Endothelial cell of umbilical vein (primary cell): ENCODE results near the gene TPK1.

Experiments
- CTCF ChIP-seq, 2 donors: IDR thresholded peaks; 1 replicate in 1 of 2; 2 replicates in 1 of 2; pipeline ENCODE4 v1.5.1; 2011; ENCODE audit warnings: low read length in 2 of 2, mild to moderate bottlenecking in 2 of 2, moderate library complexity in 2 of 2, control low read depth in 1 of 2, inconsistent platforms in 1 of 2, low read depth in 1 of 2; ENCODE audit not compliant: insufficient read depth in 1 of 2; ENCODE audit errors: extremely low read depth in 1 of 2
- FOS ChIP-seq: IDR thresholded peaks from 2 replicates; pipeline ENCODE4 v1.6.1; 2011; ENCODE audit warnings: mild to moderate bottlenecking, low read length, moderate library complexity, borderline replicate concordance; ENCODE audit not compliant: insufficient read depth
- POLR2A ChIP-seq: IDR thresholded peaks from 2 replicates; pipeline ENCODE4 v1.6.1; 2012; ENCODE audit warnings: low read depth, mild to moderate bottlenecking, control low read depth, low read length

GRCh38 chr7:144594580-144594979 lies 241.3 kb downstream of the TPK1 start:
- no peak for TF ChIP-seq CTCF (IDR thresholded peaks at IDR 0.05; ENCODE audit: extremely low read depth in 1 of 2, insufficient read depth in 1 of 2, low read depth in 1 of 2, low read length in 2 of 2)
- no peak for TF ChIP-seq POLR2A
- no peak for TF ChIP-seq FOS
